Neural cell (in vitro differentiated cells): ENCODE results near the gene MAGI2. TPM values are rescaled to one million over a fixed set of nuclear protein-coding genes. Genes with fewer than 3 reads are reported as not detected.

Experiments
- H2AFZ ChIP-seq: fragments of 200-600, 300-800 bp; sonication (generic), shearing (Covaris generic); 2 replicates; pipeline ENCODE4 v1.6.0; 2014; ENCODE audit warnings: low read depth, mild to moderate bottlenecking, antibody characterized with exemption, low read length, moderate library complexity
- H3F3A ChIP-seq: fragments of 200-600 bp; shearing (Covaris generic); 2 replicates; pipeline ENCODE4 v1.6.1; 2016; ENCODE audit warnings: mild to moderate bottlenecking, moderate library complexity, mixed read lengths, antibody characterized with exemption, low read length; ENCODE audit not compliant: insufficient read depth, poor library complexity, severe bottlenecking
- H3K27ac ChIP-seq: fragments of 200-600, 300-800 bp; sonication (generic), shearing (Covaris generic); 2 replicates; pipeline ENCODE4 v1.5.1; 2014; ENCODE audit warnings: mild to moderate bottlenecking, low read length, moderate library complexity
- H3K27me3 ChIP-seq: fragments of 300-800, 200-600 bp; sonication (generic), shearing (Covaris generic); 2 replicates; pipeline ENCODE4 v1.6.0; 2014; ENCODE audit warnings: mild to moderate bottlenecking, low read depth, low read length, moderate library complexity; ENCODE audit not compliant: insufficient read depth
- H3K36me3 ChIP-seq: fragments of 300-800, 200-600 bp; sonication (generic), shearing (Covaris generic); 2 replicates; pipeline ENCODE4 v1.5.1; 2014; ENCODE audit warnings: mild to moderate bottlenecking, antibody characterized with exemption, low read length, moderate library complexity; ENCODE audit not compliant: insufficient read depth
- H3K4me2 ChIP-seq: fragments of 300-800, 200-600 bp; sonication (generic), shearing (Covaris generic); 2 replicates; pipeline ENCODE4 v1.6.0; 2014; ENCODE audit warnings: mild to moderate bottlenecking, low read length
- H3K4me3 ChIP-seq: fragments of 300-800, 200-600 bp; sonication (generic), shearing (Covaris generic); 2 replicates; pipeline ENCODE4 v1.5.1; 2014; ENCODE audit warnings: mild to moderate bottlenecking, low read length, moderate library complexity
- H3K79me2 ChIP-seq: fragments of 200-600 bp; shearing (Covaris generic); replicated peaks from 2 replicates; pipeline ENCODE4 v1.6.0; 2014; ENCODE audit warnings: mild to moderate bottlenecking, low read length, moderate library complexity; ENCODE audit not compliant: insufficient read depth
- H3K9ac ChIP-seq: fragments of 300-800, 200-600 bp; sonication (generic), shearing (Covaris generic); 2 replicates; pipeline ENCODE4 v1.6.1; 2016; ENCODE audit warnings: mild to moderate bottlenecking, low read length, mixed read lengths
- H3K9me2 ChIP-seq: fragments of 200-600 bp; shearing (Covaris generic); 2 replicates; pipeline ENCODE4 v1.6.1; 2016; ENCODE audit warnings: mild to moderate bottlenecking, low read length, mixed read lengths; ENCODE audit not compliant: insufficient read depth
- H3K9me3 ChIP-seq: fragments of 200-600, 300-800 bp; sonication (generic), shearing (Covaris generic); 2 replicates; pipeline ENCODE4 v1.6.1; 2016; ENCODE audit warnings: mild to moderate bottlenecking, mixed run types, low read length, moderate library complexity, mixed read lengths
- H4K20me1 ChIP-seq: fragments of 200-600 bp; shearing (Covaris generic); 2 replicates; pipeline ENCODE4 v1.6.1; 2016; ENCODE audit warnings: mild to moderate bottlenecking, mixed run types; ENCODE audit not compliant: insufficient read depth
- EP300 ChIP-seq: fragments of 450-650 bp; conservative IDR thresholded peaks from 2 replicates; pipeline ENCODE4 v1.6.1; 2014; ENCODE audit warnings: antibody characterized with exemption, mild to moderate bottlenecking, moderate library complexity; ENCODE audit not compliant: poor library complexity, severe bottlenecking
- EZH2 ChIP-seq: fragments of 200-600, 300-800 bp; shearing (Covaris generic), sonication (generic); IDR thresholded peaks from 2 replicates; pipeline ENCODE4 v1.6.1; 2014; ENCODE audit warnings: antibody characterized with exemption, low read length, borderline replicate concordance, mild to moderate bottlenecking; ENCODE audit not compliant: insufficient read depth, poor library complexity, severe bottlenecking
- MXI1 ChIP-seq: fragments of 450-650 bp; conservative IDR thresholded peaks from 2 replicates; pipeline ENCODE4 v1.6.1; 2014; ENCODE audit warnings: antibody characterized with exemption, mild to moderate bottlenecking; ENCODE audit not compliant: poor library complexity, severe bottlenecking
- POLR2AphosphoS5 ChIP-seq: IDR thresholded peaks from 2 replicates; pipeline ENCODE4 v1.6.1; 2012
- RAD21 ChIP-seq: fragments of 450-650 bp; conservative IDR thresholded peaks from 2 replicates; pipeline ENCODE4 v1.6.1; 2014; ENCODE audit warnings: antibody characterized with exemption, mild to moderate bottlenecking, moderate library complexity
- REST ChIP-seq: IDR thresholded peaks from 2 replicates; pipeline ENCODE4 v1.6.1; 2012; ENCODE audit warnings: borderline replicate concordance
- SMC3 ChIP-seq: fragments of 450-650 bp; conservative IDR thresholded peaks from 2 replicates; pipeline ENCODE4 v1.6.1; 2014; ENCODE audit warnings: antibody characterized with exemption, mild to moderate bottlenecking, moderate library complexity; ENCODE audit not compliant: poor library complexity
- TAF1 ChIP-seq: IDR thresholded peaks from 2 replicates; pipeline ENCODE4 v1.6.1; 2012; ENCODE audit warnings: low read depth
- polyA plus RNA-seq: library from polyadenylated mRNA; depleted of rRNA; stranded (reverse); fragments of >200 nt; gene quantifications from 2 replicates; pipeline ENCODE4 v1.2.3, GENCODE V29; 2014
- TF ChIP-seq, protein P1 (sequence below): fragments of 450-650 bp; IDR thresholded peaks from 2 replicates; pipeline ENCODE4 v1.5.1; 2014; ENCODE audit warnings: antibody characterized with exemption, mild to moderate bottlenecking, moderate library complexity; ENCODE audit not compliant: poor library complexity, severe bottlenecking

Gene MAGI2
- polyA plus RNA-seq, 1 donor from 2014 or later: 19.3 TPM

- Histone ChIP-seq H3K36me3 (no peaks in the 10 kb centered on the region), H3K4me2 (no peak overlapping the region), H3K9ac (no peak overlapping the region), H4K20me1 (no peaks in the 10 kb centered on the region), H3K27ac (no peak overlapping the region), H3K79me2 (no peaks in the 10 kb centered on the region), H3K4me3 (no peak overlapping the region), H3K9me2 (no peaks in the 10 kb centered on the region), H3K27me3 (no peaks in the 10 kb centered on the region), H3K9me3 (no peaks in the 10 kb centered on the region), H2AFZ (no peak overlapping the region), H3F3A (no peaks in the 10 kb centered on the region)
- no peak for TF ChIP-seq SMC3
- TF ChIP-seq POLR2AphosphoS5: peak; percentile 54
- peak; percentile 52 for TF ChIP-seq EP300
Measured at GRCh38 chr7:78959477-78959876, 494.0 kb downstream of the MAGI2 start.

DNA sequence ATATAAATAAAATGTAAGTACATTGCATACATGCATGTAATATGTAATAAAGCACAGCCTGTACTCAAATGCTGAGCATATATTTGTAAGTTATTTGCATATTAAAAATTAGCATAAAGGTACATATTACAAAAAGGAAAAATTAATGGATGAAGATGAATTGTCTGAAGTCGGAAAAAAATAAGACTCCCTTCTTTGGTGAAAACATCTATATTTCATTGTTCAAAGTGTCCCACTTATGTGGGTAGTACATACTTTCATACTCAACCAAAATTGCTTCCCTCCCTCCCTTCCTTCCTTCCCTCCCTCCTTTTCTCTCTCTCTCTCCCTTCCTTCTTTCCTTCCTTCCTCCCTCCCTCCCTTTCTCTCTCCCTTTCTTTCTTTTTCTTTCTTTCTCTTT lies 498.1 kb downstream of the MAGI2 start:
- Histone ChIP-seq H2AFZ (no peak overlapping the region), H3K4me2 (no peak overlapping the region), H4K20me1 (no peaks in the 10 kb centered on the region), H3K4me3 (no peak overlapping the region), H3K9ac (no peak overlapping the region), H3K9me3 (no peaks in the 10 kb centered on the region), H3K9me2 (no peaks in the 10 kb centered on the region), H3K79me2 (no peaks in the 10 kb centered on the region), H3K27ac (no peak overlapping the region), H3F3A (no peaks in the 10 kb centered on the region), H3K27me3 (no peaks in the 10 kb centered on the region), H3K36me3 (no peaks in the 10 kb centered on the region)
- TF ChIP-seq TAF1 (no peak), RAD21 (no peak), EZH2 (no peak), SMC3 (no peak), REST (no peak), EP300 (no peak), POLR2AphosphoS5 (no peak)
- TF ChIP-seq, protein P1, sequence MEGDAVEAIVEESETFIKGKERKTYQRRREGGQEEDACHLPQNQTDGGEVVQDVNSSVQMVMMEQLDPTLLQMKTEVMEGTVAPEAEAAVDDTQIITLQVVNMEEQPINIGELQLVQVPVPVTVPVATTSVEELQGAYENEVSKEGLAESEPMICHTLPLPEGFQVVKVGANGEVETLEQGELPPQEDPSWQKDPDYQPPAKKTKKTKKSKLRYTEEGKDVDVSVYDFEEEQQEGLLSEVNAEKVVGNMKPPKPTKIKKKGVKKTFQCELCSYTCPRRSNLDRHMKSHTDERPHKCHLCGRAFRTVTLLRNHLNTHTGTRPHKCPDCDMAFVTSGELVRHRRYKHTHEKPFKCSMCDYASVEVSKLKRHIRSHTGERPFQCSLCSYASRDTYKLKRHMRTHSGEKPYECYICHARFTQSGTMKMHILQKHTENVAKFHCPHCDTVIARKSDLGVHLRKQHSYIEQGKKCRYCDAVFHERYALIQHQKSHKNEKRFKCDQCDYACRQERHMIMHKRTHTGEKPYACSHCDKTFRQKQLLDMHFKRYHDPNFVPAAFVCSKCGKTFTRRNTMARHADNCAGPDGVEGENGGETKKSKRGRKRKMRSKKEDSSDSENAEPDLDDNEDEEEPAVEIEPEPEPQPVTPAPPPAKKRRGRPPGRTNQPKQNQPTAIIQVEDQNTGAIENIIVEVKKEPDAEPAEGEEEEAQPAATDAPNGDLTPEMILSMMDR: no peak

DNA sequence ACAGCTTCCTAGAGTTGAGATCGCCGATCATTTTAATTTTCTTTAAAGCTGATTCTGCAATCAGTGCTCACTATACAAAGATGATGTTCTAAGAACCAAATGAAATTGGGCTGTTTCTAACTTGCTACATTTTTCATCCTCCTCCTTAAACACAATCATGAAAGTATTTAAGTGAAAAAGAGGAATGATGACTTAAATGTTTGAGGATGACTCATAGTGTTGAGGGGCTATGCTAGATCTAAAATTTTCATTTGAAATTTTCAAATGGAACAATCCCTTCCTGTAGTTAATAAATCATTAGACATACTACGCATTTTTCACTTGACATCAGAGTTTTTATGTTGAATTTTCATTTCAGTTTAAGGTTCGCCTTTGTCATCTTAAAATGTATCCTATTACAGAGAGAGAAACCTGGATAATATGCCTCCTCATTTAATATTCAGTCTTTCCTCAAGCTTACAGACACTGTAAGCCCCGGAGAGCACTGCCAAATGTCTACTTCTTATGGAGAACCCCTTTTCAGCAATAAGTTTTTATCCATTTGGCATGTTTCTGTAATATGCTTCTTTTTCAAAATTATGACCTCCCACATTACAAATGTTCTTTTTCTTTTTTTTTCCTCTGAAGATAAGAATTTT lies 499.6 kb downstream of the MAGI2 start:
- Histone ChIP-seq H3K9me2 (no peaks in the 10 kb centered on the region), H4K20me1 (no peaks in the 10 kb centered on the region), H3F3A (no peaks in the 10 kb centered on the region), H3K4me2 (no peak overlapping the region), H3K9ac (no peak overlapping the region), H3K4me3 (no peak overlapping the region), H3K9me3 (no peaks in the 10 kb centered on the region), H2AFZ (no peak overlapping the region), H3K36me3 (no peaks in the 10 kb centered on the region), H3K27ac (no peak overlapping the region), H3K79me2 (no peaks in the 10 kb centered on the region), H3K27me3 (no peaks in the 10 kb centered on the region)
- TF ChIP-seq TAF1 (no peak), EZH2 (no peak), MXI1 (no peak), POLR2AphosphoS5 (no peak), EP300 (no peak), REST (no peak), RAD21 (no peak), SMC3 (no peak)
- TF ChIP-seq, protein P1: no peak
